Measurements from ENCODE around the gene SRC.

SRC gene

DNA sequence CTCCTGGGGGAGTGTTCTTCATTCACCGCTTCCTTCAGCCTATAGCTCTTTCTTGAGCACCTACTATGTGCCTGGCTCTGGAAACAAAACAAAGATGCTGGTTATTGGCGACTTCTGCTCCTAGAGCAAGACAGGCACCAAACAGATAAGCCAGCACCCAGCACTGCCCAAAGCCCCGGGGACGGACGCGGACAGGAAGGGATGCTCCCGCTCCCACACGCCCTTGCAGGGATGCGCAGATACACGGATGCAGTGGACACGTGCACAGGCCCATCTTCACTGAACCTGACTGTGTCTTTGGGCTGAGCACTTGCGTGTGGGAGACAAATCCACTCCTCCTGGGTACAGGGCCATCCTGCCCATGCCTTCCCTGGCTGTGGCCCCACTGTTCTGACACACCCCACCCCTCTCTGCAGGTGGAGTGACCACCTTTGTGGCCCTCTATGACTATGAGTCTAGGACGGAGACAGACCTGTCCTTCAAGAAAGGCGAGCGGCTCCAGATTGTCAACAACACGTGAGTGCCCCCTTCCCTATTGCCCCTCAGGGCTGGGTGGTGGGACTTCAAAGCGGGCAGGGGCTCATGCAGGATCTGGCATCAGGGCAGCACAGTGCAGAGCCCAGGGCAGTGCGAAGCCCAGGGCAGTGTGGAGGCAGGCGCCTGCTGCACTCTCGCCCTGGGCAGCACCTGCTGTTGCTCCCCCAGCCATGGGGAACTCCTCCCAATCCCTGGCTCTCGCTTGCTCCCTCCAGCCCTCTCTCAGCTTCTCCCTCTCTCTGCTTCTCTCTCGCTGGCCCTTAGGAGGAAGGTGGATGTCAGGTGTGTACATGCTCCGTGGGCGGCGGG lies 39.9 kb downstream of the SRC start:
- no peak for DNase-seq

DNA sequence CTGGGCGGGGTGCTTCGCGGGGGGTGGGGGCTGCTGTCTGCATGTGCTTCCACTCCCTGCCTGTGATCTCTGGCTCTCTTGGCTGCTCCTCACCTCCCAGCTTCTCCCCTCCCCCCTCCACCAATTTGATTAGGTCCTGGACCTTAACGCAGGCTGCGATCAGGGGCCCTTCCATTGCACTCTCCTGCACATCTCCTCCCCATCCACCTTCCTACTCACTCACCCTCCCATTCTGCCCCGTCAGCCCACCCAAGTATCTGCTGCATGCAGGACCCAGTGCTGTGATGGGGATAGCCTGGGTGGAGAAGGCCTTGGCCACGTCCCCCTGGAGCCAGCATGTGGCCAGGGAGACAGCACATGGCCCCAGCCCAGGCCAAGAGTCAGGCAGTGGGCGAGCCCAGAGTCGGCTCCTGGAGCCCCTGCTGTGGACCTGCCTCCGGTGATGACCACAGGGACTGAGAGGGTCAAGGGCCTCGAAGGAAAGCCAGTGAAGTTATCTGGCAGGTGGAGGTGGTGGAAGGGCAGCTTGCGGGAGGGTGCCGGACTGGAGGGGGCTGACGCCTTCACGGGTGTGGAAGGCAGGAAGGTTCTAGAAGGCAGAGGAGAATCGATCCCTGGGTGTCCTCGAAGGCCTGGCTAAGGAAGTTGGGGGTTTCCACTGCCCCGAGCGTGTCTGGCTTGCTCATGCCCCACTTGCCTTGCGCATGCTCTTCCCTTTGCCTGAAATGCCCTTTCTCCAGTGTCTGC lies 40.7 kb downstream of the SRC start:
- no peak for DNase-seq

DNA sequence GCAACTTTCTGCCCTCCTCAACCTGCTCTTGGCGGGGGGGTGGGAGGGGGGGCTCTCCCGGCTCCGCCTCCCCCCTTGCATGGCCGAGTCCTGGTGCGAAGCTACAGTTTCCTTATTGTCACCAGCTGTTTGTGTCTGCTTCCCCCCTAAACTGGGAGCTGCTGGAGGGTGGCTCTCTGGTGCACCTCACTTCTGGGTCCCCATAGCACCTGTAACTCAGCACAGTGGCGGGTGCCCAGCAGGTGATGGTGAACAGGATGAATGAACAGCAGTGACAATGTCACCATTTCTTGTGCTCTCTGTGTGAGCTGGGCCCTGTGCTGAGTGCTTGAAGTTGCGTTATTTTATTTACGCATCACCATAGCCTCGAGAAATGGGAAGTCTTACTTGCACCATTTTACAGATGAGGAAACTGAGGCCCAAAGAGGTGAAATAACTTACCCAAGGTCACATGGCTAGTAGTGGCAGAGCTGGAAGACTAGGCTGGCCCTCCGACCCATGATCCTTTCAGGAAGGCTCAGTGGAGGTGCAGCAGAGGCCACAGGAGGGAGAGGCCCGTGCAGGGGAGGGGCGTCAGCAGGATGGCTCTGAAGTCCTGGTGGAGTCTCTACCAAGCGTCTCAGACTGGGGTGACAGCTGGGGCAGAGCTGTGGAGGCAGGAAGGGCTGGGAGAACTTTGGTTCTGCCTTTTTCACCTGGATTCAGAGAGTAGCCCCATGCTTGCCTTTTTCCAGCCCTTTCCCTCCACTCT lies 41.8 kb downstream of the SRC start:
- DNase-seq: no peak

DNA sequence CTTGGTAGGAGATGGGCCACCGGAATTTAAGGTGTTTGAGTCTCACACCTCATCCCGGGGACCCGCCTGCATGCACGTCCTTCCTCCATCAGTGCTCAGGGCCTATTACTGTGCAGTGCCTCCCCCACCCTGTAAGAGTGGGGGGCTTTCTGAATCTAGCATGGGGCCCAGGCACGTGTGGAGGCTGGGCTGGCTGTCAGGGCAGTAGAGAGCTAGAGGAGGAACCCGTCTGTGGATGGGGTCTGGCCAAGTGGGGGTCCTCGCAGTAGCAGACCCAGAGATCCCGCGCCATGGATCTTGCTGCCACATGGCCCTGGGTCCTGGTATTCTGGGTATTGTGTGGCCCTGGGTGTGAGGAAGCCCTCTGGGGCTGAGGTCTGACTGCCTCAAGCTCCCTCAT lies 42.9 kb downstream of the SRC start:
- DNase-seq: no peak

DNA sequence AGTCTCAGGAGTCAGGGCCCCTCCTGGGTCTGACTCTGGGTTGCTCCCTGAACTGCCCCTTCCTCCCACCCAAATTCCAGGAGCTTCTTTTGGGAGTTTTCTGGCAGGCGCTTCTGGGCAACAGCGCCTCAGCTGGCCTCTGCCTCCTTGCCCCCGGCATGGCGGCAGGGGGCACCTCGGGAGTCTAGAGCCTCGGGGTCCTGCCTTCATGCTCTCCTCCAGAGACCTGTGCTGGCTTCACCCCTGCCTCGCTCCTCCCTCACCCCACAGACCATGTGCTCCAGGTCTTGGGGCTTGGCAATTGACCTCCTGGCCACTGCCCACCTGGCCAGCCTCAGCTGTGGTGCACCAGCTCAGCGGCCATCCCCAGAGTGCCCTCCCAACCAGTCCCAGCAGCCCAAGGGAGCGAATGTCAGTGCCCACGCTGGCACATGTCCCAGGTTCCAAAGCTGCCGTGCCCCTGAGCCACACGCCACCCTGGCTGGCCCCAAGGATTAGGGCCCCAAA lies 43.4 kb downstream of the SRC start:
- no peak for DNase-seq

DNA sequence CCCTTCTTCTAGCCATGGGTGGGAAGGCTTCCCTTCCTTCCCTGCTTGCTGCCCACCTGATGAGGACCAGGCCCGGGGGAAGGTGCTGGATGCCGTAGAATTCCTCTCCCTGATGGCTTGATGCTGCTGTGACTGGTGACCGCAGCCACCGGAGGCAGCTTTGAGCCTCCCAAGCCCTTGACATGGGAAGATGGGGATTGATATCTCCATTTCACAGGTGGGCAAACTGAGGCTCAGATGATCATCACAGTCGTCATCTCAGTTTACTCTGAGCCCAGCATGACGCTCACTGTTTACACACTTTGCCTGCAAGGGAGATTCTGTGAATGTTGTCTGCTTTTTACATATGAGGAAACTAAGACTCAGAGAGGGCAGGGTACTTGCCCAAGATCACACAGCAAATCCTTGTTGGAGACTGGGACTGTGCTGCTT lies 43.9 kb downstream of the SRC start:
- DNase-seq: no peak

DNA sequence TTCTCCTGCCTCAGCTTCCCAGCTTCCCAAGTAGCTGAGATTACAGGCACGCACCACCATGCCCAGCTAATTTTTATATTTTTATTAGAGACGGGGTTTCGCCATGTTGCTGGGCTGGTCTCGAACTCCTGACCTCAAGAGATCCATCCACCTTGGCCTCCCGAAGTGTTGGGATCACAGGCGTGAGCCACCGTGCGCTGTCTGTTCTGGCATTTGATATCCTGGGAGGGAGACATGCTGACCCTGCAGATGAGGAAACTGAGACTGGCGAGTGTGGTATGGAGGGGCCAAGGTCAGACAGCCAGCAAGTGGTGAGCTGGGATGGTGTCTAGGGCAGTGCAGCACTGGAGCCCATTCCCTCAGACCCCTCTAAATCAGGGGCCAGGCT lies 44.6 kb downstream of the SRC start:
- no peak for DNase-seq

DNA sequence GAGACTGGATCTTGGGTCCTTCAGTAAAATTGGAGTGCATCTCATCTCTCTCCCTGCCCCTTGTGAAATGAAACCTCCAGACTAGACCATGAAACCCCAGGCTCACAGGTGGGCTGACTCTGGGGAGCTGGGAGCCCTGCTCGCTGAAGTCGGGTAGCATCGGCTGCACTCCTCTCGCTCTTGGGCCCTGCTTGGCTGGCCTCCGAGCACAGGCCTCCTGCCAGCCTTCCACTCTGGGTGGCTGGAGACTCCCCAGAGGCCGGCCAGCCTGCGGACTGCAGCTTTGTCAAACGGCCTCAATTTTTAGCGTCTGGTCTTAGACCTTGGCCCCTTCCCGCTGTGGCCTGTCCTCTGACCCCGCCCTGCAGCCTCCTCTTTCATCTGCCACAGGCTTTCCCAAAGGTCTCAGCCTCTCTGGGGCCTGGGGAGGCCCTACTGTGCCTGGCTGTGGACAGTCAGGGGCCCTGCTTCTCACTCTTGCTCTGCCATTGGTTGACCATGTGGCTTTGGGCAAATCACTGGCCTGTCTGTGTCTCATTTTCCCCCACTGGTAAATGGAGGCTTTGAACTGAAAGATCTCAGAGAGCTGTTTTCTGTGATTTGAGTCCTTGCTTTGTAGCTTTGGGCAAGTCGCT lies 45.1 kb downstream of the SRC start:
- DNase-seq: no peak

DNA sequence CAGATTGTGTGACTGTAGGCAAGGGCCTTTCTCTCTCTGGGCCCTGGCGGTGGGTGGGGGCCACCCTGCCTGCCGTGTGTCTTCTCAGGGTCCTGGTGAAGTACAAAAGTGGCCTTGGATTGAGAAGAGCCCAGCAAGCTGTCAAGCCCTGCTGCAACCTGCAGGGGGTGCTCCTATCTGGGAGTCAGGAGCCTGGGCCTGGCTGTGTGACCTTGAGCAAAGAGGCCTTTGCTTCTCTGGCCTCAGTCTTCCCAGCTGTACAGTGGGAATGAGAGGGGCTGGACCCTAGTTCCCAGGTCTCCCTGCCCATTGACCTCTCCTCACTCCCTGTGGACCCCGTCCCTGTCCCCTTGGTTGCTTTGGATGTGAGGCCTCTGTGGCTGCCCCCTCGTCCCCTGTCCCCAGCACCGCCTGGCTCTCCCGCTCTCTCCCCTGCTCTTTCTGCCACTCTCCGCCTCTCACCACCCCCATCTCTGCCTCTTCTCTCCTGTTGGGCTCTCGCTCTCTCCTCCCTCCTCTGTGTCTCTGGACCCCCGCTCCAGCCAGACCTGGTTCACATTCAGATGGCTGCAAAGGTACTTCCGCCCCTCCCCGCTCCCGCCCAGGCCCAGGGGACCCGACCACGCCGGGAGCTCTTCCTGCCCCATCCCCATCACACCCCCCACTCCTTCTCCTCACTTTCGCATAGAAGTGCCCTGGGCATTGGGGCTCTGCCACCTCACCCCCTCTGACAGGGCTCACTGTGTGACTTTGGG lies 46.7 kb downstream of the SRC start:
- DNase-seq: no peak

DNA sequence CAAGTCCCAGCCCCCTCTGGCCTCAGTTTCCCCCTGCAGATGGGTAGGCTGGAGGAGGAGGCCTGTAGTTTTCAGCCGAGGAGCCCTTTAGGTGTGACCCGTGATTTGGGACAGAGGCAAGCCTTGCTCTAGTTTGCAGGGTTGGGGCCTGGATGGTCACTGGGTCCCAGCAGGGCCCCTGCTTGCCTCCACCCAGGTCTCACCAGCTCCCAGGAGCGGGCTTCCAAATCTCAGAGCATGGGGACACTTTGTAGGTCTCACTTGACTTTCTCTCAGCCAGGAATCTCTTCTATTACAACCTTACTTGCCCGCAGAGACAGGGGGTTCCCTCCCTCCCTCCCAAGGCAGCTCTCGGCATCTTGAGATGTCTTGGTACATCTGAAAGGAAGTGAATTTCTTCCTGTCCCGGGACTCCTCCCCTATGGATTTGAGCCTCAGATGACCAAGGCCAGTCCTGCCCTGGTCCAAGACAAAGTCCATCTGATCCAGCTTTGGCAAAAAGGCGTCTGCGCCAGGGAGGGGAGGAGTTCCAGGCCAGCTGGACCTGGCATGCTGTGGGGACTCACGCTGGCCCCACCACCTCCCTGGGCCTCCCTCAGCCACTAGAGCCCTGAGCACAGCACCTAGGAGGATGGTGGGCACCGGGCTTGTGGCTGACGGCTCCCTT lies 47.4 kb downstream of the SRC start:
- no peak for DNase-seq

DNA sequence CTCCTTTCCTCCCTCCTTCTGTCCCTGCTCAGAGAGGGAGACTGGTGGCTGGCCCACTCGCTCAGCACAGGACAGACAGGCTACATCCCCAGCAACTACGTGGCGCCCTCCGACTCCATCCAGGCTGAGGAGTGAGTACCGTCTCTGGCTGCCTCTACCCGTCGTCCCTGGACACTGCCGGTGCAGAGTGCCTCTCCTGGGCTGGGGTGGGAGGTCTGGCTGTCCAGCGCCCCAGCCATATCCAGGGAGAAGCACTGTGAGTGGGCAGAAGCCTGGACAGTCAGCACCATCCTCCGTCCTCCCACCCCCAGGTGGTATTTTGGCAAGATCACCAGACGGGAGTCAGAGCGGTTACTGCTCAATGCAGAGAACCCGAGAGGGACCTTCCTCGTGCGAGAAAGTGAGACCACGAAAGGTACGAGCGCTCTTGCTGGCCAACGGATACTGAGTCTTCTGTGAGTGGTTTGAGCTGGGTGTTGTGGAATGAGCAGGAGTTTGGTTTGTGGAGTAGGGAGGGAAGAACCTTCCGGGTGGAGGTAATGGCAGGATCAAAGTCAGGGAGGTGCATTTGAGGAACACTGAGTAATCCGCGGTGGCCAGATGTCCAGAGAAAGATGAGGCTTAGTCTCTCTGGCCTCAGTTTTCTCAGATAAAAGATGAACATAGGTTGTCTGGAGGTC lies 48.1 kb downstream of the SRC start:
- no peak for DNase-seq

DNA sequence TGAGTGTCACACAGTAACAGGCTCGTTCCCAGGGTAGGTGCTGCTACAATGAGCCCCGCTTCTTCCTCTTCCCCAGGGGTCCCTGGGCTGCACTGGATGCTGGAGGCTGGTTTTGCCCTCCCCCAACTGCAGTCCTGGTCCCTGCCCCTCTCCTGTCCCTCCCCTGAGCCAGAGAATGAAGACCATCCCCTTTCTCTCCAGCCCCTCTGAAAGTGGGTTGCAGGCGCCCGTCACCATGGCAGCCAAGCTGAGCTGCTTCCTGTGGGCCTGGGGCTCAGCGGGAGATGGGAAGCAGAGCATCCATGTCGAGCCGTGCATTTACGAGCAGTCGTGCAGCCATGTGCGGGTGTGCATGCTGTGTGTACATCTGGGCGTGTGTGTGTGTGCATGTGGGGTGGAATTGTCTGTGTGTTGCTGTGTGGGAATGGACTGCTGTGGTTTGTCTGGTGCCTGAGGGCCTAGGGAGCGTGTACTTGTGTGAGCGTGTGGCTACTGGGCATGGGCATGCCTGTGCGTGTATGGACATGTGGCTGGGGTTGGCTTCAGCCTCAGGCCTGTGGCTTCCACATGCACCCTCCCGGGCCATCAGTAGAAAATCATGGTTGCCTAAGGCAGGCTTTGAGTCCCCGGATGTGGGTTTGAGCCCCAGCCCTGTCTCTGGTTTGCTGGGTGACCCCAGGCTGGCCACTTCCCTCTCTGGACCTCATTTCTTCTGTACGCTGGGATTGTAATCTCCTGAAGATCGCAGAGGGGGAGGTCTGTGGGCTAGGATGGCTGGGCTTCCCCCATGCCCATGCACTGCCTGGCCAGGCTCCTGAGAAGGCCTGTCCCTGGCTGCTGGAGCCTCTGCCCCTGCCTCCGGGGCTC lies 48.8 kb downstream of the SRC start:
- no peak for DNase-seq

DNA sequence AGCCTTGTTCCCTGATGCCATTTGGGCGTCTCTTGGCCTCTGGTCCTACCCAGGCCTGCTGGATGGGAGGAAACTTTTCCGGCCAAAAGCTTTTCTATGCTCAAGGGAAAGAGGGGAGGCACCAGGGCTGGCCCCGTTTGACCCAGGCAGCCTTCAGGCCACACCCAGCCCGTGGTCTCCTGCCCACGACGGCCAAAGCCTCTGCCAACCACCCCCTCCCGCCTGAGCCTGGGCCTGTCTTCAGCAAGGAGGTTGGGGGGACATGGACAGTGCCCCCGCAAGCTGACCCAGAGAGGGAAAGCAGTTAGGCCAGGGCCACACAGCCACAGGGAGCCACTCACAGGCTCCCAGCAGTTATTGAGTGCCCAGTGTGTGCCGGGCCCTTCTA lies 49.5 kb downstream of the SRC start:
- no peak for DNase-seq

DNA sequence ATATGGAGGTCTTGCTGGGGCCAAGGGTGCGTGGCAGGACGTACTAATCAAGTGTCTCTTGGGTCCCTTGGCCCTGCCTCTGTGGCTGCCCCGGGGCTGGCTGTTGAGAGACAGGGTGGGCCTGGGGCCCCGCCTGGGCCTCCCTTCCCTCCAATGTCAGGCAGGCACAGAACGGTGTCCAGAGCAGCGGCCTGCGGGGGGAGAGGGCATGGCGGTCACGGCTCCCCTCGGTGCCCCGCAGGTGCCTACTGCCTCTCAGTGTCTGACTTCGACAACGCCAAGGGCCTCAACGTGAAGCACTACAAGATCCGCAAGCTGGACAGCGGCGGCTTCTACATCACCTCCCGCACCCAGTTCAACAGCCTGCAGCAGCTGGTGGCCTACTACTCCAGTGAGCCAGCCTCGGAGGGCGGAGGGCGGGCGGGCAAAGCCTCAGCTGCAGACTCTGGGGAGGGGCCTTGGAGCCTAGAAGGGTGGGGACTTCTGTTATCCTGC lies 50.0 kb downstream of the SRC start:
- DNase-seq: no peak

DNA sequence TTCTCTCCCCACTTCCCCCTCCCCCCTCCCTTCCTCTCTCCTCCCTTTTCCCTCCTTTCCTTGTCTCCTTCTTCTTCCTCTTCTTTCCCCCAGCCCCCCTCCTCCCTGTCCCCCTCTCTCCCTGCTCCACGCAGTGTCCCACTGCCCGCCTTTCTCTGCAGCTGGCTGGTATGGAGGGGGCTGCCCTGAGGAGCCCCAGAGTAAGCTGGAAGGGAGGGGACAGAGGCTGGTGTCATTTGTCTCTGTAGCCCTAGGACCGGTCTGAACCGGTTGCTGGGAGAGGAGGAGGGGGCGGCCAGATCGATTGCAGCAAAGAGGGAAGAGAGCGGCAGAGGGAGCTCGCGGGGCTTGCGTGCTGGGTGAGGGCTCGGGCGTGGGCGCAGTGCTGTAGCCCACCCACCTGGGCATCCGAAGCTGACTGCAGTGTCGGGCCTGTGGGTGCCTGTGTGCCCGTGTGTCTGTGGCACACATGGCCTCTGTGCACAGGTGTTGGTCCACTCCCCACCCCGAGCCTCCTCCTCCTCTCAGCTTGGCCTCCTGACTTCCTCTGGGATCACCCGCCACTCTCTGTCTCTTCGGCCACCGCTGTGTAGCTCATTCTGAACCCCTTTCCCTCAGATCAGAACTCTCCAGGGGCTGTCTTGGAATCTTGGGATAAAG lies 50.6 kb downstream of the SRC start:
- DNase-seq: no peak

DNA sequence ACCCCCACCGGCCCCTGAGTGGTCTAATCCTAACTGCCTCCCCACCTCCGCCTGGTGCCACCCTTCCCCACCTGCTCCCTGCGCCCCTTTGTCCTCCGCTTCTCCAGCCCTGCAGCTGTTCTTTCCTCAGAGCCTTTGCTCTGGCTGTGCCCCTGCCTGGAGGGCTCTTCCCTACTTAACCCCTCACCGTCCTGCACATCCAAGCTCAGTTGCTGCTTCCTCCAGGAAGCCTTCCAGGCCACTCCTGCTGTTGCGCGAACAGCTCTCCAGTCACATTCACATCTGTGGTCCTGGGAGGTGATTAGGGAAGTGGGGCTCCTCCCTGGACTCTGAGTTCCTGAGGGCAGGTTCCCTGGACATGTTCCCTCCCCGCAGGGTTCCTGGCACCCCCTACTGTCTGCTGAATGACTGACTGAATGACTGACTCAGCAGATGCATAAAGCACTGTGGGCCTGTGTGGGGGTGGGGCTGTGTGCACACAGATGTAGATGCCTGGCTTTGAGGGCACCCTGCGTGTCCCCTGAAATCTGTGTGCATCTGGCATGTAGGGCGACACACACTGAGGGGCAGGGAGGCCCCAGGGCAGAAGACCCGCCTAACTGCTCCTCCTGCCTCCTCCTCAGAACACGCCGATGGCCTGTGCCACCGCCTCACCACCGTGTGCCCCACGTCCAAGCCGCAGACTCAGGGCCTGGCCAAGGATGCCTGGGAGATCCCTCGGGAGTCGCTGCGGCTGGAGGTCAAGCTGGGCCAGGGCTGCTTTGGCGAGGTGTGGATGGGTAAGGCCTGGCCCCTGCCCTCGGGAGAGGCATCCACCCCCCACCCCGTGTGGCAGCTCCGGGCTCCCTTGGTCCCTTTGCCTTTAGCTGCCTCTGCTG lies 51.4 kb downstream of the SRC start:
- no peak for DNase-seq

DNA sequence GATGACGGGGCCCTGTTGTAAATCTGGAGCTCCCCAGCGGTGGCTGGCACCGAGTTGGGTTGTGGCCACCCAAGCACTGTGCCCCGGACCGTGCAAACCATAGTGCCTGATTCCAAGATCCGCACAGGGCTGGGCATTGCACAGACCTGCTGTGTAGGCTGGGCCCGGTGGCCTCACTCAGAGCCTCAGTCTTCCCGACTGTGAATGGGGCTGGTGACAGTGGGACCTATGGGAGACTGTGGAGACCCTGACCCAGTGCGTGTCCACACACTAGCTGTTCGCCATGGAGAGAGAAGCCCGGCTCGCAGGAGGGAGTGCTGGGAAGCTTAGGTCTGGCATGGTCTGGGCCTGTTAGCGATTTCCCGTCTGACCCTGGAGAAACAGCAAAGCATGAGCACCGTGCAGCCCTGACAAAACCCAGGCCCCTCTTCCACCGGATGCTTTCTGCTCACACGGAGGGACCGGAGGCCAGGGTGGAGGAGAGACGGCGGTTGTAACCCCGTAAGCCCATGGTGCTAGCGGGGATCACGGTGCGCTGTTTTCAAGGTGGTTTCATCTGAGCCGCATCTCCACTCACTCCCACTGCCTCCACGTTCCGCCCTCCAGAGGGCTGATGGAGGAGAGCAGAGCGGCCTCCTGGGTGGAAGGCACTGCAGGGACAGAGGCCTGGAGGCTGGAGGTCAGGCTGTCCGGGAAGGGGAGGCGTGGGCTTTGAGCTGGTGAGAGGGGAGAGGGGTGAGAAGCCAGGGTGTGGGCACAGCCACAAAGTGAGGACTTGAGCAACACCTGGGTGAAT lies 52.2 kb downstream of the SRC start:
- DNase-seq: no peak
